Measurements from ENCODE around the gene CAPZB.

DNA sequence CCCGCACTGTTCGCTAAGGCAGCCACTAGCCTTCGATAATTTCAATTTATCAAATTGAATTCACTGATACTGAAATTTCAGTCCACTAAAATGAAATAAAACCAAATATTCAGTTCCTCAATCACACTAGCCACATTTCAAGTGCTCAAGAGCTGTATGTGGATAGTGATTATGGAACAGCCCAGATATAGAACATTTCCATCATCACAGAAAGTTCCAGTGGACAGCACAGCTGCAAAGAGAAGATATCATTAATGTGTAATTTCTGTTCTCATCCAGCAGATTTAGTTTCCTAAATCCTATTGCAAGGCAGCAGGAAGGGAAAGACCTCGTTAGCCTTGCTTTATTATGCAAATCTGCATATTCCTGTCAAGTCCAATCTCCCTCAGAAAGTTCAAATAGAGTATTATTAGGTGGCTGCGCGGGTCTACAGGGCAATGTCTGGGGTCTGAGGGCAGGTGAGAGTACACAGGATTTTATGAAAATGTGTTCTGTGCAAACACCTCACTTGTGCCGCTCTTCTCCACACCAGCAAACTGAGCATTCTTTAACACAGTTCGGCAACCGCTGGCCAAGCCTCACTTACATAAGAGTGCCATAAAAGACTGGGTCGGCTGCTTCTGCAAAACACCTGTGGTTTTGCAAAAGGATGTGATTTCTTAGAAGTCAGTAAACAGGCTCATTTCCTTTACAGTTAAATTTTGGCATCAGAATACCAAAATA lies 22.4 kb downstream of the CAPZB start:
- TF ChIP-seq POLR2A (IDR thresholded peaks at IDR 0.05) (no peak), EP300 (IDR thresholded peaks at IDR 0.05) (peak in 1 of 2 donors; percentile 30)
- TF ChIP-seq, protein P1, sequence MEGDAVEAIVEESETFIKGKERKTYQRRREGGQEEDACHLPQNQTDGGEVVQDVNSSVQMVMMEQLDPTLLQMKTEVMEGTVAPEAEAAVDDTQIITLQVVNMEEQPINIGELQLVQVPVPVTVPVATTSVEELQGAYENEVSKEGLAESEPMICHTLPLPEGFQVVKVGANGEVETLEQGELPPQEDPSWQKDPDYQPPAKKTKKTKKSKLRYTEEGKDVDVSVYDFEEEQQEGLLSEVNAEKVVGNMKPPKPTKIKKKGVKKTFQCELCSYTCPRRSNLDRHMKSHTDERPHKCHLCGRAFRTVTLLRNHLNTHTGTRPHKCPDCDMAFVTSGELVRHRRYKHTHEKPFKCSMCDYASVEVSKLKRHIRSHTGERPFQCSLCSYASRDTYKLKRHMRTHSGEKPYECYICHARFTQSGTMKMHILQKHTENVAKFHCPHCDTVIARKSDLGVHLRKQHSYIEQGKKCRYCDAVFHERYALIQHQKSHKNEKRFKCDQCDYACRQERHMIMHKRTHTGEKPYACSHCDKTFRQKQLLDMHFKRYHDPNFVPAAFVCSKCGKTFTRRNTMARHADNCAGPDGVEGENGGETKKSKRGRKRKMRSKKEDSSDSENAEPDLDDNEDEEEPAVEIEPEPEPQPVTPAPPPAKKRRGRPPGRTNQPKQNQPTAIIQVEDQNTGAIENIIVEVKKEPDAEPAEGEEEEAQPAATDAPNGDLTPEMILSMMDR (IDR thresholded peaks at IDR 0.05): no peak
